ENCODE measurements around the gene RGS12. TPM values are rescaled to one million over a fixed set of nuclear protein-coding genes. Genes with fewer than 3 reads are reported as not detected.

RGS12 gene, protein sequence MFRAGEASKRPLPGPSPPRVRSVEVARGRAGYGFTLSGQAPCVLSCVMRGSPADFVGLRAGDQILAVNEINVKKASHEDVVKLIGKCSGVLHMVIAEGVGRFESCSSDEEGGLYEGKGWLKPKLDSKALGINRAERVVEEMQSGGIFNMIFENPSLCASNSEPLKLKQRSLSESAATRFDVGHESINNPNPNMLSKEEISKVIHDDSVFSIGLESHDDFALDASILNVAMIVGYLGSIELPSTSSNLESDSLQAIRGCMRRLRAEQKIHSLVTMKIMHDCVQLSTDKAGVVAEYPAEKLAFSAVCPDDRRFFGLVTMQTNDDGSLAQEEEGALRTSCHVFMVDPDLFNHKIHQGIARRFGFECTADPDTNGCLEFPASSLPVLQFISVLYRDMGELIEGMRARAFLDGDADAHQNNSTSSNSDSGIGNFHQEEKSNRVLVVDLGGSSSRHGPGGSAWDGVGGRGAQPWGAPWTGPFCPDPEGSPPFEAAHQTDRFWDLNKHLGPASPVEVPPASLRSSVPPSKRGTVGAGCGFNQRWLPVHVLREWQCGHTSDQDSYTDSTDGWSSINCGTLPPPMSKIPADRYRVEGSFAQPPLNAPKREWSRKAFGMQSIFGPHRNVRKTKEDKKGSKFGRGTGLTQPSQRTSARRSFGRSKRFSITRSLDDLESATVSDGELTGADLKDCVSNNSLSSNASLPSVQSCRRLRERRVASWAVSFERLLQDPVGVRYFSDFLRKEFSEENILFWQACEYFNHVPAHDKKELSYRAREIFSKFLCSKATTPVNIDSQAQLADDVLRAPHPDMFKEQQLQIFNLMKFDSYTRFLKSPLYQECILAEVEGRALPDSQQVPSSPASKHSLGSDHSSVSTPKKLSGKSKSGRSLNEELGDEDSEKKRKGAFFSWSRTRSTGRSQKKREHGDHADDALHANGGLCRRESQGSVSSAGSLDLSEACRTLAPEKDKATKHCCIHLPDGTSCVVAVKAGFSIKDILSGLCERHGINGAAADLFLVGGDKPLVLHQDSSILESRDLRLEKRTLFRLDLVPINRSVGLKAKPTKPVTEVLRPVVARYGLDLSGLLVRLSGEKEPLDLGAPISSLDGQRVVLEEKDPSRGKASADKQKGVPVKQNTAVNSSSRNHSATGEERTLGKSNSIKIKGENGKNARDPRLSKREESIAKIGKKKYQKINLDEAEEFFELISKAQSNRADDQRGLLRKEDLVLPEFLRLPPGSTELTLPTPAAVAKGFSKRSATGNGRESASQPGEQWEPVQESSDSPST (N-terminal part only)
- 9.8 and 21.4 TPM in 2 replicates for total RNA-seq (2014; rRNA removed; shearing (Covaris generic); ENCODE audit: low replicate concordance)

GRCh38 chr4:3292571-3293400 is at the start of gene RGS12:
Gene RGS12 (plus strand): TSS chr4:3293021. CDS start chr4:3316171, 23,150 bp downstream.
- peak; percentile 93 for DNase-seq
- Histone ChIP-seq H3K27me3 (no peaks in the 10 kb centered on the region), H3K9me3 (no peaks in the 10 kb centered on the region), H3K4me3 (peak within 1 kb of the TSS; percentile 67), H3K36me3 (no peaks in the 10 kb centered on the region)

GRCh38 chr4:3243136-3243780 is 49.6 kb upstream of the RGS12 start:
- H3K9me3 ChIP-seq, result no peaks in the 10 kb centered on the region
- H3K4me3 ChIP-seq, result no peak overlapping the region
- no peaks in the 10 kb centered on the region for H3K27me3 ChIP-seq
- no peak for DNase-seq
- H3K36me3 ChIP-seq, result no peaks in the 10 kb centered on the region

DNA sequence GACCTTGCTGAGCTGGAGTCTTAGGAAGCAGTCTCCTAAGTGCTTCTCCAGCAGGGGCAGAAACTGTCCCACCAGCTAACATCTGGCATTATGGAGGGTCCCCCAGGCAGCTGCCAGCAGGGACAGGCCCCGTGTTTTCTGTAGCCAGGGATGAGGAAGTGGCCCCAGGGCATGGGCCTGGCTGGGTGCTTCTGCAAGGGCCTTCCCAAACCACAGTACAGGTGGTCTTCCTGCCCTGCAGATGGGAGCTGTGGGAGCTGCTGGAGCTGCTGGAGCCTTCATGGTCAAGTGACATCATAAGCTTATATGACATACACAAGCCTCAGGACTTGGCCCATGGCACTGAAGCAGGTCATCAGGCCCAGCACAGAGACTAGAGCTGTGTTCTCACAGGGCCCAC is 48.8 kb upstream of the RGS12 start:
- H3K4me3 ChIP-seq, result no peak overlapping the region
- H3K27me3 ChIP-seq, result no peaks in the 10 kb centered on the region
- no peak for DNase-seq
- H3K9me3 ChIP-seq, result no peaks in the 10 kb centered on the region
- H3K36me3 ChIP-seq, result no peaks in the 10 kb centered on the region

DNA sequence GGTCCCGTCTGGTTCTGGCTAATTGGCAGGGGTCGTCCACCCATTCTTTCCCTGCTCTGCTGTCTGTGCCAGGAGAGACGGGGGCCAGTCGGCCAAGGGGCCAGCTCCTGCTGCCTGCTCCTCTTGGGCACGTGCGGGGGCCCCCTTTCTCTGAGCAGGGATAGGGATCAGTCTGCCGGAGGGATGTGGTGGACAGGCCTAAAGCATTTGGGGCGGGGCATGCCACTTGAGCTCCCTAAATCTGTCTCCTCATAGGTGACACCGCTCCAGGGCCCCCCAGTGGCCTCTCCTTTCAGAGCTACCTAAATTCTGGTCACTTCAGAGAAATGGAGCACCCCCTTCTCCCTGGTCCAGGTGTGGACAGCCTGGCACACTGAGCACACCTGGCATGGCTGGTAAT is 48.1 kb upstream of the RGS12 start:
- H3K27me3 ChIP-seq, result no peaks in the 10 kb centered on the region
- H3K36me3 ChIP-seq, result no peaks in the 10 kb centered on the region
- H3K4me3 ChIP-seq, result no peak overlapping the region
- no peaks in the 10 kb centered on the region for H3K9me3 ChIP-seq
- no peak for DNase-seq

DNA sequence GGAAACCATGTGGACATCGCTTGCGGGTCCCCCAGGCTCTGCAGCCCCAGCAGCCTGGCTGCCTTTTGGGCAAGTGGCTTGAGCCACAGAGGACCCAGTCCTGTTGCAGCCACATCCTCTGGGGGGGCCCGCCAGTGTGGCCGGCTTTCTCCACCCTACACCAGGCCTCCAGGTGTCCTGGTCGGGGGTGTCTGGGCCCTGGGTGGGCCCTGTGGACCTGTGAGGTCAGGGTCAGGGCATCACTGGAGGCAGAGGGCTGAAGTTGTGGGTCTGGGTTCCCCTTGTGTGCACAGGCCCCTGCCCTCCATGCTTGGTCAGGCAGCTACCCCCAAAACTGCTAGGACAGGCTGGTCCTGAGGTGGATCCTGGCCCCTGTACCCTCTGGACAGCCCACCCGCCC is 47.1 kb upstream of the RGS12 start:
- Histone ChIP-seq H3K36me3 (no peaks in the 10 kb centered on the region), H3K27me3 (no peaks in the 10 kb centered on the region), H3K9me3 (no peaks in the 10 kb centered on the region), H3K4me3 (no peak overlapping the region)
- no peak for DNase-seq

GRCh38 chr4:3246458-3247398 is 46.1 kb upstream of the RGS12 start:
- no peaks in the 10 kb centered on the region for H3K9me3 ChIP-seq
- DNase-seq, result no peak
- H3K27me3 ChIP-seq, result no peaks in the 10 kb centered on the region
- H3K36me3 ChIP-seq, result no peaks in the 10 kb centered on the region
- no peak overlapping the region for H3K4me3 ChIP-seq

DNA sequence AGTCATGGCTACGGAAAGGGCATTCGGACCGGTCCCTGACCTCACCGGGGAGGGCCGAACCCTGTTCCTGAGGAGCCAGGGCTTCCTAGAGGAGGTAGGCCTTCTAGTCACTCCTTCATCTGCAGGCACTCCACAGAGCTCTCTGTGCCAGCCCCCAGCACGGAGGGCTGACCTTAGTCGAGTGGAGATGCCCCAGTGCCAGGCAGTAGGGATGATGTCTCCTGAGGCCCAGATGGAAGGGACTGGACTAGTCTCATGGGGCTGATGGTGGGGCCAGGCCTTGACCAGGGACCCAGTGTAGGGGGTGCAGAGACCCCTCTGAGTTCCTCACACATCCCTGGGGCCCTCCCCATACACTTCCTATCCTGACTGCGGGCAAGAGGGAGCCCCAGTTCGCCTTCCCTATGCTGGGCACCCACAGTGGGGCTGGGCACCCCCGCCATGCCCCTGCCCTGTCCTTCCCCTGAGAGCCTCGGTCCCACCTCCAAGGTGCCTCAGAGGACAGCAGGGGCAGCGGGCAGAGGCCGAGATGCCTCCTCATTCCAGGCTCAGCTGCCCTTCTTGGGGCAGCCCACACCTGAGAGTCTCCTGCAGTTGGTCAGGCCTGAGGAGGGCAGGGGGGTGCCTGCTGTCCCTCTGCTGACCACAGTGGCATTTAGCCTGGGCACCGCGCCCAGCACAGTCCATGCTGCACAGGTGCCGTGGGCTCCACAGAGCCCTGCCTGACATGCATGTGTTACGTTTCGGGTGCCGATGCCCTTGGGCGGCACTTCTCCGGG is 45.2 kb upstream of the RGS12 start:
- no peak overlapping the region for H3K4me3 ChIP-seq
- H3K36me3 ChIP-seq, result no peaks in the 10 kb centered on the region
- DNase-seq, result no peak
- no peaks in the 10 kb centered on the region for H3K9me3 ChIP-seq
- H3K27me3 ChIP-seq, result no peaks in the 10 kb centered on the region

- no peak for DNase-seq
- Histone ChIP-seq H3K9me3 (no peaks in the 10 kb centered on the region), H3K36me3 (no peaks in the 10 kb centered on the region), H3K27me3 (no peaks in the 10 kb centered on the region), H3K4me3 (no peak overlapping the region)
Measured at GRCh38 chr4:3248178-3248480, 44.7 kb upstream of the RGS12 start.

DNA sequence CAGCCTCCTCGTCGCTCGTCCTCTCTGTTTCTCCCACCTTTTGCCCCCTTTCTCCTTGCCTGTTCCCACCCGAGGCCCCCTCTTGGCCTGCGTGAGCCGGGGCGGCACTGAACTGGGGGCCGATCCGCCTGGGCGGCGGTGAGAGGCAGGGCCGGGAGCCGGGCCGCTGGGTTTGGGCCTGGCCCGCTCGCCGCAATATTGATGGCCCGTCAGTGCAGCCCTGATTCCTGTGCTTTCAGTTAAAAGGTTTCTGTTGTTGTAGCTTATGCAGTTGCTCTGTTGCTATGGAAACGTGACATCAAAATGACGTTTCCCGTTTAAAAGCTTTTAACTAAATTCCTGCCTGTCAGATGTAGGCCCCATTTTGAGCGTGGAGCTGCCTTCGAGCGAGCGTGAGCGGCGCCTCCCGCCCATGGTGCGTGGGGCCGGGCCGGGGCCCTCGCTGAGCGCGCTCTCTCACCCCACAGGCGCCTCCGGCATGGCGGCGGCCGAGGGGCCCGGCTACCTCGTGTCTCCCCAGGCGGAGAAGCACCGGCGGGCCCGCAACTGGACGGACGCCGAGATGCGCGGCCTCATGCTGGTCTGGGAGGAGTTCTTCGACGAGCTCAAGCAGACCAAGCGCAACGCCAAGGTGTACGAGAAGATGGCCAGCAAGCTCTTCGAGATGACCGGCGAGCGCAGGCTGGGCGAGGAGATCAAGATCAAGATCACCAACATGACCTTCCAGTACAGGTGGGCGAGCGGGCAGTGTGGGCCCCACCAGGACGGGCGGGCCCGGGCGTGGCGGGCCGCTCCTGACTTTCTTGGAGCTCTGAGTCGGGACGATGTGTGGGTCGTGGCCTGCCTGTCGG is 43.8 kb upstream of the RGS12 start, which contains the start of gene MSANTD1:
Gene MSANTD1, plus strand, starts transcription at position 349 of the 851 bp plus-strand sequence. Its CDS starts 64 bp downstream, at position 413.
- H3K4me3 ChIP-seq, result no peak within 1 kb of the TSS
- H3K9me3 ChIP-seq, result no peaks in the 10 kb centered on the region
- H3K27me3 ChIP-seq, result no peaks in the 10 kb centered on the region
- no peaks in the 10 kb centered on the region for H3K36me3 ChIP-seq
- no peak for DNase-seq

DNA sequence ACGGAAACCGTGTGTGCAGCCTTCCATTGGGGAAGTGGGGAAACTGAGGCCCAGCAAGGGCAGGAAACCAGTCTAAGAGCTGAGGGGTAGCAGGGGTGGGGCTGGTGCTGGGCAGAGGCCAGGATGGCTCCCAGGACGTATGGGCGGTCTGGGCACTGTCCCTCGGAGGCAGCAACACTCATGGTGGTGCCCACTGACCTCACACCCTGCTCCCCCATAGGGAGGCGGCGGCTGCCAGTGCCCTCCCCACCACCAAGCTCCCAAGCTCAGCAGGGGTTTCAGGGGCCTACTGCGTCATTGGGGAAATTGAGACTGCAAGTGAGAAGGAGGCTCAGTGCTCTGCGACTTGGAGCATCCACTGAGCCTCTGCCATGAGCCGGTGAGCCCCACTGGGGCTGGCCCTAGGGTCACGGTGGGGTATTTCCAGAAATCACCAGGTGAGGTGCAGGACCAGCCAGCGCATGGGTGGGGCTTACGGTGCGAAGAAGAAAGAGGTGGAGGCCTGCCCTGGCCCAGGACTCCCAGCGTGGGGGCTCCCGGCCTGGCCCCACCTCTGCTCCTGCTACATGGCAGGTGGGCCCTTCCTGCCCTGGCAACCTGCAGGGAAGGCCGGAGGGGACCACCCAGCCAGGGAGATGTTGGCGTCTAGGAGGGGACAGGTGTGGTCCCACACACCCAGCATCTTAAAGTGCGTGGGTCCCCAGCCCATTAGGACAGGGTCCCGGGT is 42.9 kb upstream of the RGS12 start:
- Histone ChIP-seq H3K4me3 (no peak overlapping the region), H3K27me3 (no peaks in the 10 kb centered on the region), H3K36me3 (no peaks in the 10 kb centered on the region), H3K9me3 (no peaks in the 10 kb centered on the region)
- no peak for DNase-seq

- no peaks in the 10 kb centered on the region for H3K36me3 ChIP-seq
- H3K4me3 ChIP-seq, result no peak overlapping the region
- no peak for DNase-seq
- H3K27me3 ChIP-seq, result no peaks in the 10 kb centered on the region
- no peaks in the 10 kb centered on the region for H3K9me3 ChIP-seq
Measured at GRCh38 chr4:3250438-3250955, 42.3 kb upstream of the RGS12 start.

DNA sequence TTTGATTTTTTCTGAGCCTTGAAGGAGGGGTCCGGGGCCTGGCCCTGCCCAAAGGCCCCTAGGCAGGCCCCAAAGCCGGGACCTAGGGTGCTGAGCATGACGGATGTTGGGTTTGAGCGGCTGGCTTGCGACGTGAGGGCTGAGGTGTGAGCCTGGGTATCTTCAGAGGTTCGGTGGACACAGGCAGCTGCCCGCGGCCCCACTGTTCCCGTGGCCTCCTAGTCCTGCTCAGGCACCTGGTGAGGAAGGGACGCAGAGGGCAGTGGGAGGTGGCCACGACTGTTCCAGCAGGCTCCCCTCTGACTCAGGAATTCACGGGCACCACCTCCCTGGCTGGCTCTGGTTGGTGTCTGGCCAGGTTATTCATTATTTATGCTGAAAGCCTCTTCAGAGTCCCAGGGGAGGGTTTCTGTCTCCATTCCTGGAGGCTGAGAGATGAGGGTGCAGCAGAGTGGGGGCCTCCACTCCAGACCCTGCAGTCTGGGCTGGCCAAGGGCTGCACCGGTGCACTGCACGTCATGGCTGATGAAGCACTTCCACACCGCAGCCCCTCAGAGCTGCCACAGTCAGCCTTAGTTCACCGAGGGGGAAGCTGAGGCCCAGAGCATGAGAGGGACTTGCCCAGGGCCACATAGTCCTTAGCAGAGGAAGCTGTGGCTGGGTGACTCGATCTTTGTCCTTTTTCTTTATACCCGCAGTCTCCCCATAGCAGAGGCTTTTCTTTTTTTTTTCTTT is 41.7 kb upstream of the RGS12 start:
- Histone ChIP-seq H3K27me3 (no peaks in the 10 kb centered on the region), H3K9me3 (no peaks in the 10 kb centered on the region), H3K4me3 (no peak overlapping the region), H3K36me3 (no peaks in the 10 kb centered on the region)
- peak; percentile 44 for DNase-seq
